HG03565 (cell line): ENCODE measurements around the gene TAS1R3.
A peak's percentile ranks its signal among the peaks of the same experiment; 100 is the strongest.

Experiments
- ATAC-seq: cut with Tn5 transposase; IDR thresholded peaks from one replicate; pipeline ENCODE4 v1.9.1; 2021; ENCODE audit warnings: mild to moderate bottlenecking, moderate library complexity; ENCODE audit not compliant: unreplicated experiment

Gene TAS1R3

GRCh38 chr1:1335792-1336248, 4.7 kb downstream of the TAS1R3 start:
- ATAC-seq = no peak

- ATAC-seq = no peak
Observed at GRCh38 chr1:1336446-1336845, 5.4 kb downstream of the TAS1R3 start.

GRCh38 chr1:1336931-1337792, 6.1 kb downstream of the TAS1R3 start:
- no peak for ATAC-seq

GRCh38 chr1:1337793-1338147, 6.7 kb downstream of the TAS1R3 start:
- ATAC-seq = no peak

- no peak for ATAC-seq
Observed at GRCh38 chr1:1338278-1338677, 7.2 kb downstream of the TAS1R3 start.

- ATAC-seq = no peak
Observed at GRCh38 chr1:1340185-1340584, 9.1 kb downstream of the TAS1R3 start.

- ATAC-seq = no peak
Observed at GRCh38 chr1:1340791-1341548, 9.9 kb downstream of the TAS1R3 start.

- ATAC-seq = no peak
Observed at GRCh38 chr1:1341549-1342021, 10.5 kb downstream of the TAS1R3 start.

- no peak for ATAC-seq
Observed at GRCh38 chr1:1342061-1342562, 11.0 kb downstream of the TAS1R3 start.

- no peak for ATAC-seq
Observed at GRCh38 chr1:1342584-1343115, 11.6 kb downstream of the TAS1R3 start.

GRCh38 chr1:1343811-1344421, 12.8 kb downstream of the TAS1R3 start:
- no peak for ATAC-seq

GRCh38 chr1:1344655-1345361, 13.7 kb downstream of the TAS1R3 start:
- no peak for ATAC-seq

- no peak for ATAC-seq
Observed at GRCh38 chr1:1345384-1345783, 14.3 kb downstream of the TAS1R3 start.

GRCh38 chr1:1345860-1346500, 14.9 kb downstream of the TAS1R3 start:
- ATAC-seq = no peak

GRCh38 chr1:1346501-1346890, 15.4 kb downstream of the TAS1R3 start:
- no peak for ATAC-seq

GRCh38 chr1:1347026-1347595, 16.0 kb downstream of the TAS1R3 start:
- ATAC-seq = no peak

- no peak for ATAC-seq
Observed at GRCh38 chr1:1347663-1348419, 16.8 kb downstream of the TAS1R3 start.

GRCh38 chr1:1348420-1349255, 17.6 kb downstream of the TAS1R3 start:
- peak; percentile 24 for ATAC-seq
